SK-N-SH treated with all-trans-retinoic acid at 6 μM for 48 hours (cell line): Measurements from ENCODE around the gene ASS1.

Experiments used
- BACH2 ChIP-seq: fragments of 250-450 bp; sonication (Bioruptor Pico); IDR thresholded peaks from 2 replicates; pipeline ENCODE4 v1.9.0; 2021; ENCODE audit warnings: mild to moderate bottlenecking, borderline replicate concordance
- ESRRG ChIP-seq: fragments of 250-450 bp; sonication (Bioruptor Pico); IDR thresholded peaks from 2 replicates; pipeline ENCODE4 v1.6.1; 2021; ENCODE audit warnings: mild to moderate bottlenecking
- ISL1 ChIP-seq: fragments of 250-450 bp; sonication (Bioruptor Pico); IDR thresholded peaks from 2 replicates; pipeline ENCODE4 v2.1.2; 2022; ENCODE audit warnings: mild to moderate bottlenecking, moderate library complexity
- PATZ1 ChIP-seq: fragments of 250-450 bp; sonication (Bioruptor Pico); IDR thresholded peaks from 2 replicates; pipeline ENCODE4 v1.8.0; 2020; ENCODE audit warnings: mild to moderate bottlenecking, moderate library complexity, borderline replicate concordance
- PPARA ChIP-seq: fragments of 250-450 bp; sonication (Bioruptor Pico); IDR thresholded peaks from 2 replicates; pipeline ENCODE4 v1.5.0; 2020; ENCODE audit warnings: mild to moderate bottlenecking, borderline replicate concordance
- RARB ChIP-seq: fragments of 250-450 bp; sonication (Bioruptor Pico); IDR thresholded peaks from 2 replicates; pipeline ENCODE4 v1.8.0; 2021; ENCODE audit warnings: mild to moderate bottlenecking, moderate library complexity
- SNAI2 ChIP-seq: fragments of 250-450 bp; sonication (Bioruptor Pico); IDR thresholded peaks from 2 replicates; pipeline ENCODE4 v1.5.0; 2020; ENCODE audit warnings: mild to moderate bottlenecking, moderate library complexity
- TOX ChIP-seq: fragments of 250-450 bp; sonication (Bioruptor Pico); IDR thresholded peaks from 2 replicates; pipeline ENCODE4 v1.8.0; 2021; ENCODE audit warnings: mild to moderate bottlenecking, moderate library complexity, borderline replicate concordance
- TSHZ2 ChIP-seq: fragments of 250-450 bp; sonication (Bioruptor Pico); IDR thresholded peaks from 2 replicates; pipeline ENCODE4 v1.5.0; 2020; ENCODE audit warnings: mild to moderate bottlenecking, moderate library complexity
- ZC3H10 ChIP-seq: fragments of 250-450 bp; sonication (Bioruptor Pico); IDR thresholded peaks from 2 replicates; pipeline ENCODE4 v1.5.1; 2021; ENCODE audit warnings: mild to moderate bottlenecking, moderate library complexity
- ZFP30 ChIP-seq: fragments of 450-650 bp; formaldehyde crosslinking; IDR thresholded peaks from 2 replicates; pipeline ENCODE4 v1.5.0; 2022; ENCODE audit warnings: mild to moderate bottlenecking, moderate library complexity
- ZNF565 ChIP-seq: fragments of 450-650 bp; formaldehyde crosslinking; conservative IDR thresholded peaks from 2 replicates; pipeline ENCODE4 v1.5.0; 2020; ENCODE audit warnings: low read depth, mild to moderate bottlenecking, moderate library complexity
- TF ChIP-seq, protein P1 (sequence below): fragments of 250-450 bp; sonication (Bioruptor Pico); IDR thresholded peaks from 2 replicates; pipeline ENCODE4 v1.5.1; 2020; ENCODE audit warnings: low read depth, mild to moderate bottlenecking, moderate library complexity

- TF ChIP-seq, protein P1, sequence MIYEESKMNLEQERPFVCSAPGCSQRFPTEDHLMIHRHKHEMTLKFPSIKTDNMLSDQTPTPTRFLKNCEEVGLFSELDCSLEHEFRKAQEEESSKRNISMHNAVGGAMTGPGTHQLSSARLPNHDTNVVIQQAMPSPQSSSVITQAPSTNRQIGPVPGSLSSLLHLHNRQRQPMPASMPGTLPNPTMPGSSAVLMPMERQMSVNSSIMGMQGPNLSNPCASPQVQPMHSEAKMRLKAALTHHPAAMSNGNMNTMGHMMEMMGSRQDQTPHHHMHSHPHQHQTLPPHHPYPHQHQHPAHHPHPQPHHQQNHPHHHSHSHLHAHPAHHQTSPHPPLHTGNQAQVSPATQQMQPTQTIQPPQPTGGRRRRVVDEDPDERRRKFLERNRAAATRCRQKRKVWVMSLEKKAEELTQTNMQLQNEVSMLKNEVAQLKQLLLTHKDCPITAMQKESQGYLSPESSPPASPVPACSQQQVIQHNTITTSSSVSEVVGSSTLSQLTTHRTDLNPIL, result no peak
- TF ChIP-seq TOX (CRISPR knock-in tag) (no peak), ISL1 (CRISPR knock-in tag) (no peak), BACH2 (CRISPR knock-in tag) (no peak), ZC3H10 (CRISPR knock-in tag) (no peak), ZFP30 (no peak), PATZ1 (no peak), TSHZ2 (no peak), ESRRG (CRISPR knock-in tag) (no peak), PPARA (CRISPR knock-in tag) (no peak), RARB (CRISPR knock-in tag) (no peak), ZNF565 (CRISPR knock-in tag) (no peak), SNAI2 (CRISPR knock-in tag) (no peak)
Measured at GRCh38 chr9:130539420-130540223, 94.9 kb downstream of the ASS1 start.
